ENCODE measurements around the gene DYNLT4. TPM values are rescaled to one million over a fixed set of nuclear protein-coding genes. Genes with fewer than 3 reads are reported as not detected.

The DYNLT4 gene
- total and polyA plus RNA-seq, 4 donors: 0.29 to 0.50 TPM; not detected in 2

DNA sequence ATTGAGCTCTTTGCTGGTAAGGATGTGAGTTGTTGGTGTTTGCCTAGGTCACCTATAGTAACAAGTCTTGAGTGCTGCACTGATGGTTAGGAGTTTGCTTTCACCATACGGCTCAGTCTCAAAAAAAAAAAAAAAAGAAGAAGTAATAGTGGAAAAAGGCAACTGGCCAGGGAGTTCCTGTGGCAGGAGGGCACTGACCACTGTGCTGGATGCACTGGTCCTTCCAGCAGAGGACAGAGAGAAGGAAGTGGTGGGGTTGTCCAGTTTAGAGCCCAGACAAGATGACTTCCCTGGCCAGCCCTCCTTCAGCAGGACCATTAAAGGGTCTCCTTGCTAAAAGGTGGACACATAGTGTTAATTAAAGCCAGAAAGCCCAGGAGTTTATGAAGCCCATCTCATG lies 47.8 kb upstream of the DYNLT4 start:
- H3K9ac ChIP-seq (ENCODE audit: low read depth in 1 of 2, low read length in 2 of 2): no peak overlapping the region
- no peak for TF ChIP-seq ZBTB33 (IDR thresholded peaks at IDR 0.05)
- TF ChIP-seq GABPA (IDR thresholded peaks at IDR 0.05 in 1 of 2, conservative IDR thresholded peaks at IDR 0.05 in 1 of 2): no peak
- no peak for TF ChIP-seq RAD21 (IDR thresholded peaks at IDR 0.05)
- no peak for TF ChIP-seq EGR1 (IDR thresholded peaks at IDR 0.05; ENCODE audit: low read depth in 2 of 2)
- TF ChIP-seq HNF4A (conservative IDR thresholded peaks at IDR 0.05): no peak
- no peak for TF ChIP-seq YY1 (IDR thresholded peaks at IDR 0.05)
- TF ChIP-seq NR2F2 (IDR thresholded peaks at IDR 0.05): no peak
- TF ChIP-seq FOXA2 (IDR thresholded peaks at IDR 0.05): no peak
- H3K36me3 ChIP-seq (ENCODE audit: control insufficient read depth in 4 of 4, insufficient read depth in 3 of 4, low read depth in 1 of 4, low read length in 3 of 4): peaks cover 0 to 11% (median 5%) of the 10 kb centered on the region in 4 donors
- H3K27me3 ChIP-seq (ENCODE audit: control insufficient read depth in 4 of 4, insufficient read depth in 4 of 4, low read length in 3 of 4): no peaks in the 10 kb centered on the region
- no peak for DNase-seq (ENCODE audit: low spot score)
- no peak overlapping the region for H3K4me3 ChIP-seq (ENCODE audit: low read depth in 1 of 3, low read length in 3 of 3)
- WGBS: 84% methylated on average over 1 of the region's 1 CpG
- H3K4me1 ChIP-seq (ENCODE audit: control insufficient read depth in 4 of 4, insufficient read depth in 4 of 4, low read length in 3 of 4): no peaks in the 10 kb centered on the region
- H3K27ac ChIP-seq (ENCODE audit: low read depth in 1 of 2, low read length in 2 of 2): no peak overlapping the region
- H3K9me3 ChIP-seq (ENCODE audit: control insufficient read depth in 4 of 4, low read length in 3 of 4): no peaks in the 10 kb centered on the region

- H3K4me3 ChIP-seq (ENCODE audit: low read depth in 1 of 3, low read length in 3 of 3): no peak overlapping the region
- peaks cover 0 to 11% (median 6%) of the 10 kb centered on the region in 4 donors for H3K36me3 ChIP-seq (ENCODE audit: control insufficient read depth in 4 of 4, insufficient read depth in 3 of 4, low read depth in 1 of 4, low read length in 3 of 4)
- no peak overlapping the region for H3K9ac ChIP-seq (ENCODE audit: low read depth in 1 of 2, low read length in 2 of 2)
- no peak for DNase-seq (ENCODE audit: low spot score)
- H3K27me3 ChIP-seq (ENCODE audit: control insufficient read depth in 4 of 4, insufficient read depth in 4 of 4, low read length in 3 of 4): no peaks in the 10 kb centered on the region
- H3K9me3 ChIP-seq (ENCODE audit: control insufficient read depth in 4 of 4, low read length in 3 of 4): no peaks in the 10 kb centered on the region
- WGBS: 97% methylated on average over 6 of the region's 6 CpGs
- no peaks in the 10 kb centered on the region for H3K4me1 ChIP-seq (ENCODE audit: control insufficient read depth in 4 of 4, insufficient read depth in 4 of 4, low read length in 3 of 4)
- no peak overlapping the region for H3K27ac ChIP-seq (ENCODE audit: low read depth in 1 of 2, low read length in 2 of 2)
- TF ChIP-seq, protein P1, sequence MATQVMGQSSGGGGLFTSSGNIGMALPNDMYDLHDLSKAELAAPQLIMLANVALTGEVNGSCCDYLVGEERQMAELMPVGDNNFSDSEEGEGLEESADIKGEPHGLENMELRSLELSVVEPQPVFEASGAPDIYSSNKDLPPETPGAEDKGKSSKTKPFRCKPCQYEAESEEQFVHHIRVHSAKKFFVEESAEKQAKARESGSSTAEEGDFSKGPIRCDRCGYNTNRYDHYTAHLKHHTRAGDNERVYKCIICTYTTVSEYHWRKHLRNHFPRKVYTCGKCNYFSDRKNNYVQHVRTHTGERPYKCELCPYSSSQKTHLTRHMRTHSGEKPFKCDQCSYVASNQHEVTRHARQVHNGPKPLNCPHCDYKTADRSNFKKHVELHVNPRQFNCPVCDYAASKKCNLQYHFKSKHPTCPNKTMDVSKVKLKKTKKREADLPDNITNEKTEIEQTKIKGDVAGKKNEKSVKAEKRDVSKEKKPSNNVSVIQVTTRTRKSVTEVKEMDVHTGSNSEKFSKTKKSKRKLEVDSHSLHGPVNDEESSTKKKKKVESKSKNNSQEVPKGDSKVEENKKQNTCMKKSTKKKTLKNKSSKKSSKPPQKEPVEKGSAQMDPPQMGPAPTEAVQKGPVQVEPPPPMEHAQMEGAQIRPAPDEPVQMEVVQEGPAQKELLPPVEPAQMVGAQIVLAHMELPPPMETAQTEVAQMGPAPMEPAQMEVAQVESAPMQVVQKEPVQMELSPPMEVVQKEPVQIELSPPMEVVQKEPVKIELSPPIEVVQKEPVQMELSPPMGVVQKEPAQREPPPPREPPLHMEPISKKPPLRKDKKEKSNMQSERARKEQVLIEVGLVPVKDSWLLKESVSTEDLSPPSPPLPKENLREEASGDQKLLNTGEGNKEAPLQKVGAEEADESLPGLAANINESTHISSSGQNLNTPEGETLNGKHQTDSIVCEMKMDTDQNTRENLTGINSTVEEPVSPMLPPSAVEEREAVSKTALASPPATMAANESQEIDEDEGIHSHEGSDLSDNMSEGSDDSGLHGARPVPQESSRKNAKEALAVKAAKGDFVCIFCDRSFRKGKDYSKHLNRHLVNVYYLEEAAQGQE (IDR thresholded peaks at IDR 0.05): no peak
- TF ChIP-seq EGR1 (IDR thresholded peaks at IDR 0.05; ENCODE audit: low read depth in 2 of 2) (no peak), GABPA (IDR thresholded peaks at IDR 0.05 in 1 of 2, conservative IDR thresholded peaks at IDR 0.05 in 1 of 2) (no peak), SP1 (IDR thresholded peaks at IDR 0.05) (no peak), ZBTB33 (IDR thresholded peaks at IDR 0.05) (no peak), HNF4A (conservative IDR thresholded peaks at IDR 0.05) (no peak), CTCF (IDR thresholded peaks at IDR 0.05; ENCODE audit: low read depth, low read length, missing input control) (no peak), TAF1 (conservative IDR thresholded peaks at IDR 0.05) (no peak), YY1 (IDR thresholded peaks at IDR 0.05) (no peak), NR2F2 (IDR thresholded peaks at IDR 0.05) (no peak), JUND (IDR thresholded peaks at IDR 0.05) (no peak), FOXA2 (IDR thresholded peaks at IDR 0.05) (no peak), HNF4G (IDR thresholded peaks at IDR 0.05) (no peak)
Measured at GRCh38 chr1:44853201-44853600, 46.0 kb upstream of the DYNLT4 start.
